ENCODE data around the gene NR6A1.

NR6A1 gene

GRCh38 chr9:124664143-124664542, 107.0 kb downstream of the NR6A1 start:
- no peak overlapping the region for H3K4me3 ChIP-seq (ENCODE audit: low read depth, low read length)

GRCh38 chr9:124663046-124663961, 107.8 kb downstream of the NR6A1 start:
- no peak for TF ChIP-seq CTCF (IDR thresholded peaks at IDR 0.05; ENCODE audit: low read depth, low read length)

More at GRCh38 chr9:124664143-124664542, 107.0 kb downstream of the NR6A1 start:
- no peak for TF ChIP-seq CTCF (IDR thresholded peaks at IDR 0.05; ENCODE audit: low read depth, low read length)

GRCh38 chr9:124662561-124662960, 108.5 kb downstream of the NR6A1 start:
- no peak overlapping the region for H3K4me3 ChIP-seq (ENCODE audit: low read depth, low read length)
- TF ChIP-seq CTCF (IDR thresholded peaks at IDR 0.05; ENCODE audit: low read depth, low read length), result no peak

More at GRCh38 chr9:124663046-124663961, 107.8 kb downstream of the NR6A1 start:
- H3K4me3 ChIP-seq (ENCODE audit: low read depth, low read length), result no peak overlapping the region

- TF ChIP-seq CTCF (IDR thresholded peaks at IDR 0.05; ENCODE audit: low read depth, low read length), result no peak
- peak overlapping the region; percentile 75 for H3K4me3 ChIP-seq (ENCODE audit: low read depth, low read length)
These were observed 109.8 kb downstream of the NR6A1 start for GRCh38 chr9:124661271-124661670.

- TF ChIP-seq CTCF (IDR thresholded peaks at IDR 0.05; ENCODE audit: low read depth, low read length), result no peak
- H3K4me3 ChIP-seq (ENCODE audit: low read depth, low read length), result peak overlapping the region; percentile 75
These were observed 110.7 kb downstream of the NR6A1 start for GRCh38 chr9:124660341-124660801.

DNA sequence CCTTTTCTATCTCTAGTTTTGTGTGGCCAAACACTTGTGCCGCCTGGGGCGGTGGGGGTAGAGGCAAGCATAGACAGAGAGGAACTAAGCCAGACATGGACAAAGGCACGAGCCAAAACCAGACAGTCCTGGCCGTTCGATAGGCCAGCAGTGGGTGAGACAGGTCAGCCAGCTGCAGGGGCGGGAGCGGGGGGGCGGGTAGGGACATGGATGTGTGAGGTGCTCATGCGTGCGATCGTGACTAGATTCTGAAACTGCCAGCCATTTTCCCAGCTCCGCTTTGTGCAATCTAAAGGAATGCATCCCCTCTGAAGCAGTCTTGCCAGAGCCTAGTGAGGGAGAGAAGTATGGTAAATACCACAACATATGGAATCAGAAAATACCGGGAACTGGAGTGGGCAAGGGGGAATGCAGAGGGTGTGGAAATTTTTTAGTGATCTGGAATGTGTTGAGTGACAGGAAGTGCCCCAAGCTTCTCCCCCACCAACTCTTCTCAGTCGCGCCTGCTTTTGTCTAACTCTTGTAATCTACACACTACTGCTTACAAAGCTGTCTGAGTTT, 111.9 kb downstream of the NR6A1 start:
- H3K4me3 ChIP-seq (ENCODE audit: low read depth, low read length), result peak overlapping the region; percentile 75
- TF ChIP-seq CTCF (IDR thresholded peaks at IDR 0.05; ENCODE audit: low read depth, low read length), result no peak
